ENCODE results near the gene ZACN. TPM values are rescaled to one million over a fixed set of nuclear protein-coding genes. Genes with fewer than 3 reads are reported as not detected.

ZACN gene
- total and polyA plus RNA-seq, 12 donors = 0.06 to 3.3 (median 0.19) TPM; not detected in 7

GRCh38 chr17:76088041-76088867 is 9.3 kb downstream of the ZACN start:
- no peak for DNase-seq
- Histone ChIP-seq H3K4me3 (no peak overlapping the region), H3K4me1 (replicated peaks in 1 of 2) (no peaks in the 10 kb centered on the region), H3K27me3 (no peaks in the 10 kb centered on the region), H3K27ac (no peak overlapping the region), H3K9me3 (replicated peaks in 1 of 3) (no peaks in the 10 kb centered on the region), H3K36me3 (replicated peaks in 1 of 2) (peaks cover 0 to 96% of the 10 kb centered on the region in 2 donors)
- intact Hi-C loops (cut with DNase I) = no loop called here
- TF ChIP-seq CTCF (IDR thresholded peaks at IDR 0.05) (no peak), POLR2A (IDR thresholded peaks at IDR 0.05) (no peak)
- WGBS, 4 donors = 81 to 92% (median 88%) methylated on average over 16 to 25 of the region's 25 CpGs

- Histone ChIP-seq H3K27me3 (no peaks in the 10 kb centered on the region), H3K4me3 (no peak overlapping the region), H3K9me3 (replicated peaks in 1 of 3) (no peaks in the 10 kb centered on the region), H3K36me3 (replicated peaks in 1 of 2) (peaks cover 0 to 96% of the 10 kb centered on the region in 2 donors), H3K4me1 (replicated peaks in 1 of 2) (no peaks in the 10 kb centered on the region), H3K27ac (no peak overlapping the region)
- 91 to 96% (median 95%) methylated on average over 13 to 25 of the region's 25 CpGs for WGBS, 4 donors
- no peak for DNase-seq
- intact Hi-C loops (cut with DNase I) = no loop called here
- TF ChIP-seq POLR2A (IDR thresholded peaks at IDR 0.05) (no peak), CTCF (IDR thresholded peaks at IDR 0.05) (no peak)
These were observed 10.0 kb downstream of the ZACN start for GRCh38 chr17:76088868-76089576.

- no peaks in the 10 kb centered on the region for H3K4me1 ChIP-seq (replicated peaks in 1 of 2)
- WGBS, 4 donors = 89 to 98% (median 94%) methylated on average over 14 to 32 of the region's 32 CpGs
- intact Hi-C loops (cut with DNase I) = no loop called here
- DNase-seq = no peak
- H3K27me3 ChIP-seq = no peaks in the 10 kb centered on the region
- H3K27ac ChIP-seq = no peak overlapping the region
- no peak overlapping the region for H3K4me3 ChIP-seq
- H3K9me3 ChIP-seq (replicated peaks in 1 of 3) = no peaks in the 10 kb centered on the region
- TF ChIP-seq CTCF (IDR thresholded peaks at IDR 0.05) (no peak), POLR2A (IDR thresholded peaks at IDR 0.05) (no peak)
- H3K36me3 ChIP-seq (replicated peaks in 1 of 2) = peaks cover 0 to 95% of the 10 kb centered on the region in 2 donors
These were observed 10.9 kb downstream of the ZACN start for GRCh38 chr17:76089680-76090516.
